Measurements from ENCODE around the gene ASB6. TPM values are rescaled to one million over a fixed set of nuclear protein-coding genes. Genes with fewer than 3 reads are reported as not detected.

The ASB6 gene
- polyA plus RNA-seq, 1 of the 3 experiments (the other 2 are of a cell fraction): 35.9 TPM

DNA sequence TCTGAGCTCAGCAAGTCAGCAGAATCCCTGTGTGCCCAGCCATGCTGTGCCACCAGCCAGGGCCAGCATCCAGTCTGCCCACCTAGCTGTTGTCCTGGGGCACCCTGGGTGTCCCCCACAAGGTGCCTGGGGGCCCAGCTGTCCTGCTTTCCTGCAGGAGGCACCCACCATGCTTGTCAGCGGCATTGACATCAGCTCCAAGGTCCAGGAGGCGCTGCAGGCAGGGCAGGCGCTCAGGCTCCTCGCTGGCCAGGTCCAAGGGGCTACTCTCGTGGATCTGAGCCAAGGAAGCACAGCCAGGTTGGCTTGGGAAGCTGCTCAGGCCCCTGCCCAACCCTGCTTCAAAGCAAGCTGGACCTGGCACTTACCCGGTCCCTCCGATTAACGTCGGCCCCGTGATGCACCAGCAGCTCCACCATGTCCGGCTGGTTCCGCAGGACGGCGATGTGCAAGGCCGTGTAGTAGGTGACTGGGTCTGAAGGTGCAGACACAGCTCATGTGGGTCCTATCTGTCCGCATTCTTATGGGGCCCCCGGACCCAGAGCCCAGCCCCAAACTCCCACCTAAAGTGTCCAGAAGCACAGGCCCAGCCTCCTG is 2.8 kb downstream of the ASB6 start:
- H2AFZ ChIP-seq (ENCODE audit: low read depth): no peak overlapping the region
- H3K9me3 ChIP-seq: no peaks in the 10 kb centered on the region
- H4K20me1 ChIP-seq (ENCODE audit: insufficient read depth): peaks cover 36% of the 10 kb centered on the region
- peak overlapping the region; percentile 98; the same call in 1 of the 2 replicates for H3K4me2 ChIP-seq
- WGBS (ENCODE audit: low lambda C conversion rate): 94% methylated on average over 16 of the region's 17 CpGs
- POLR2A ChIA-PET: interaction anchor here (0.5 to 2.4 kb wide), 8 partner anchors 9 to 145 kb away, joined by 3 to 15 read pairs (median 4); partner anchors contain the start of genes C9orf50 and NTMT1
- peaks cover 18 to 31% of the 10 kb centered on the region in 2 experiments for H3K4me1 ChIP-seq (ENCODE audit: control insufficient read depth in 1 of 2, insufficient read depth in 2 of 2, low read depth in 1 of 2, low read length in 1 of 2)
- no peaks in the 10 kb centered on the region for H3K9me2 ChIP-seq
- no peak for DNase-seq
- H3K27me3 ChIP-seq (ENCODE audit: insufficient read depth): no peaks in the 10 kb centered on the region
- TF ChIP-seq RFX5 (IDR thresholded peaks at IDR 0.05; ENCODE audit: low read length): no peak
- no peak for TF ChIP-seq TAF1 (IDR thresholded peaks at IDR 0.05; ENCODE audit: borderline replicate concordance, low read depth, low read length)
- TF ChIP-seq, protein P1, sequence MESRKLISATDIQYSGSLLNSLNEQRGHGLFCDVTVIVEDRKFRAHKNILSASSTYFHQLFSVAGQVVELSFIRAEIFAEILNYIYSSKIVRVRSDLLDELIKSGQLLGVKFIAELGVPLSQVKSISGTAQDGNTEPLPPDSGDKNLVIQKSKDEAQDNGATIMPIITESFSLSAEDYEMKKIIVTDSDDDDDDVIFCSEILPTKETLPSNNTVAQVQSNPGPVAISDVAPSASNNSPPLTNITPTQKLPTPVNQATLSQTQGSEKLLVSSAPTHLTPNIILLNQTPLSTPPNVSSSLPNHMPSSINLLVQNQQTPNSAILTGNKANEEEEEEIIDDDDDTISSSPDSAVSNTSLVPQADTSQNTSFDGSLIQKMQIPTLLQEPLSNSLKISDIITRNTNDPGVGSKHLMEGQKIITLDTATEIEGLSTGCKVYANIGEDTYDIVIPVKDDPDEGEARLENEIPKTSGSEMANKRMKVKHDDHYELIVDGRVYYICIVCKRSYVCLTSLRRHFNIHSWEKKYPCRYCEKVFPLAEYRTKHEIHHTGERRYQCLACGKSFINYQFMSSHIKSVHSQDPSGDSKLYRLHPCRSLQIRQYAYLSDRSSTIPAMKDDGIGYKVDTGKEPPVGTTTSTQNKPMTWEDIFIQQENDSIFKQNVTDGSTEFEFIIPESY (IDR thresholded peaks at IDR 0.05; ENCODE audit: borderline replicate concordance, low read depth): no peak
- TF ChIP-seq JUND (IDR thresholded peaks at IDR 0.05): no peak
- TF ChIP-seq RCOR1 (IDR thresholded peaks at IDR 0.05; ENCODE audit: low read length): no peak
- no peak for TF ChIP-seq ELF1 (IDR thresholded peaks at IDR 0.05)
- no peak for TF ChIP-seq SMC3 (IDR thresholded peaks at IDR 0.05; ENCODE audit: low read depth, low read length)
- no peak for TF ChIP-seq MXI1 (IDR thresholded peaks at IDR 0.05; ENCODE audit: low read depth, low read length)
- TF ChIP-seq GABPA (IDR thresholded peaks at IDR 0.05; ENCODE audit: low read depth): no peak
- no peak for TF ChIP-seq FOXM1 (IDR thresholded peaks at IDR 0.05; ENCODE audit: low read depth)
- no peak for TF ChIP-seq TEAD4 (IDR thresholded peaks at IDR 0.05; ENCODE audit: borderline replicate concordance, insufficient read depth)
- TF ChIP-seq GATA2 (CRISPR knock-in tag; IDR thresholded peaks at IDR 0.05): no peak
- no peak for TF ChIP-seq NFIC (IDR thresholded peaks at IDR 0.05; ENCODE audit: borderline replicate concordance)
- no peak for TF ChIP-seq FOXJ3 (CRISPR knock-in tag; IDR thresholded peaks at IDR 0.05)
- TF ChIP-seq, protein P2, sequence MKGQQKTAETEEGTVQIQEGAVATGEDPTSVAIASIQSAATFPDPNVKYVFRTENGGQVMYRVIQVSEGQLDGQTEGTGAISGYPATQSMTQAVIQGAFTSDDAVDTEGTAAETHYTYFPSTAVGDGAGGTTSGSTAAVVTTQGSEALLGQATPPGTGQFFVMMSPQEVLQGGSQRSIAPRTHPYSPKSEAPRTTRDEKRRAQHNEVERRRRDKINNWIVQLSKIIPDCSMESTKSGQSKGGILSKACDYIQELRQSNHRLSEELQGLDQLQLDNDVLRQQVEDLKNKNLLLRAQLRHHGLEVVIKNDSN (IDR thresholded peaks at IDR 0.05; ENCODE audit: borderline replicate concordance, low read depth): no peak
- TF ChIP-seq RAD21 (IDR thresholded peaks at IDR 0.05; ENCODE audit: low read length): no peak
- TF ChIP-seq FOSL2 (IDR thresholded peaks at IDR 0.05; ENCODE audit: borderline replicate concordance, low read depth): no peak
- TF ChIP-seq POLR2AphosphoS5 (IDR thresholded peaks at IDR 0.05; ENCODE audit: low read depth, low read length): no peak
- TF ChIP-seq CHD2 (IDR thresholded peaks at IDR 0.05; ENCODE audit: low read length, partially characterized antibody): no peak
- H3K27ac ChIP-seq (ENCODE audit: low read depth in 2 of 2, low read length in 1 of 2): peak overlapping the region; percentile 54 to 92
- CTCF ChIA-PET: interaction anchor here (1.2 to 7.9 kb wide), 16 partner anchors 9 to 508 kb away, joined by 3 to 81 read pairs (median 7); partner anchors contain the start of genes C9orf50 and NTMT1
- peaks cover 16 to 46% of the 10 kb centered on the region in 2 experiments for H3K36me3 ChIP-seq (replicated peaks in 1 of 2; ENCODE audit: control insufficient read depth in 1 of 2, insufficient read depth in 2 of 2, low read length in 1 of 2)
- H3K4me3 ChIP-seq (ENCODE audit: low read depth in 2 of 2, low read length in 1 of 2): peak overlapping the region in 1 of 2 experiments; percentile 99; a peak in 1 of 4 replicates
- H3F3A ChIP-seq (replicated peaks; ENCODE audit: insufficient read depth): peaks cover 19% of the 10 kb centered on the region
- H3K79me2 ChIP-seq (ENCODE audit: insufficient read depth): peaks cover 55% of the 10 kb centered on the region
- H3K9ac ChIP-seq: peak overlapping the region; percentile 85; the same call in 1 of the 2 replicates
